Measurements from ENCODE around the gene ZNF451.

GRCh38 chr6:57087916-57088315 lies 2.1 kb upstream of the ZNF451 start:
- TF ChIP-seq EZH2 (IDR thresholded peaks at IDR 0.05; ENCODE audit: insufficient read depth, poor library complexity, severe bottlenecking) (no peak), EZH2phosphoT487 (IDR thresholded peaks at IDR 0.05; ENCODE audit: insufficient read depth, low read depth) (no peak)
